ENCODE data around the gene SUFU.
"Not testable (repeated sequence)": the region's sequence is repeated elsewhere in the genome, so short reads cannot be mapped to it uniquely, and the experiment has no call there.

SUFU gene

DNA sequence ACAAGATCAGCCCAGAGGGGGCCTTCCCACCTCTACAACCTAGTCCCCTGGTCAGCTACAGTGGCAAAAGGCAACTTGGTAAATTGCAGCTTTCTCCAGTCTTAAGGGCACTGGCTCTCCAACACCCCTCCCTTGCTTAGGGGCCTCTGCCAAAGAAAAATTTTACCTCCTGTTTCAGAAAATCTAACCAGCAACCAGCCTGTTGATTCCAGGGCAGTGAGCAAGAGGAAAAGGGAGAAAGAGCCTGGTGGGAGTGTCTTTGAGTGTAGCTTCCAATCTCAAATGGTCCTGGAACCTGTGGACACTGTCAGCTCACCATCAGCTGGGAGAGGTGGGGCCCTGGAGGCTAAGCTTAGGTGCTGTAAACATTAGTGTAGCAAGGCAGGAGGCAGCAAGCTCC is 24.1 kb upstream of the SUFU start:
- in situ Hi-C loops (cut with MboI; ENCODE audit: low sequenced_read_pairs) = loop anchor here (25.0 kb wide), 1 partner anchor 242 kb away; the partner anchor contains the start of genes ELOVL3, GBF1 and PITX3

DNA sequence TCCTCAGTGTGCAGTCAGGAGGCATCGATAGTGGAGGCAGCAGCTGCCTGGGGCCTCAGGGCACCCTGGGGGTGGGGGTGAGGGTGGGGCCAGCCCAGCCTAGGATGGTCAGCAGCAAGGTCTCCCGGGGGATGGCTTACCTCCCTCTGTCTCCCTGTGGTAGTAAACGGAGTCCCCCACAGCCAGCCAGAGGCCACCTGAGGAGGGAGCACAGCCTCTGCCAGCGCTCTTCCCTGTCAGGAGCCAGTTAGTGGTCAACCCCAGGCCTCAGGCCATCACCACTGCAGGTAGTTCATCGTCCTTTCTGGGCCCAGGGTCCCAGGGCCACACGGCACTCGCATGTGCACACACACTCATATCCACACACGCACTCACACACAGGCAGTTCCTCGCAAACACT is 23.4 kb upstream of the SUFU start:
- in situ Hi-C loops (cut with MboI; ENCODE audit: low sequenced_read_pairs) = loop anchor here (25.0 kb wide), 1 partner anchor 243 kb away; the partner anchor contains the start of genes ELOVL3, GBF1 and PITX3

DNA sequence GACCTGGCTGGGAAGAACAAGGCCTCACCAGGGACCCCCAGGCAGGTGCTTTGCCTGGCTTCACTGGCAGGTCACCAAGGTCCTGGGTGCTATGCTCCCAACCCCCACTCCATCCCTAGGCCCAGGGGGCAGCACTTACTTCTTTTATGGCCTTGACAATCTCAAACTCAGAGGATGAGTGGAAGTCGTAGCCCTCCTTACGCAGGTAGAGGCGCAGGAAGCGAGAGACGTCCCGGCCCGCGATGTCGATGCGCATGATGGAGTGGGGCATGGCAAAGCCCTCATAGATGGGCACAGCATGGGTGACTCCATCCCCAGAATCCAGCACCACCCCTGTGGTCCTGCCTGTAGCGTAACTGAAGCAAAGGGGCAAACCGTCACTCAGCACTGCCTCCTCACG is 19.8 kb upstream of the SUFU start:
- in situ Hi-C loops (cut with MboI; ENCODE audit: low sequenced_read_pairs) = loop anchor here (25.0 kb wide), 1 partner anchor 247 kb away; the partner anchor contains the start of genes ELOVL3, GBF1 and PITX3

DNA sequence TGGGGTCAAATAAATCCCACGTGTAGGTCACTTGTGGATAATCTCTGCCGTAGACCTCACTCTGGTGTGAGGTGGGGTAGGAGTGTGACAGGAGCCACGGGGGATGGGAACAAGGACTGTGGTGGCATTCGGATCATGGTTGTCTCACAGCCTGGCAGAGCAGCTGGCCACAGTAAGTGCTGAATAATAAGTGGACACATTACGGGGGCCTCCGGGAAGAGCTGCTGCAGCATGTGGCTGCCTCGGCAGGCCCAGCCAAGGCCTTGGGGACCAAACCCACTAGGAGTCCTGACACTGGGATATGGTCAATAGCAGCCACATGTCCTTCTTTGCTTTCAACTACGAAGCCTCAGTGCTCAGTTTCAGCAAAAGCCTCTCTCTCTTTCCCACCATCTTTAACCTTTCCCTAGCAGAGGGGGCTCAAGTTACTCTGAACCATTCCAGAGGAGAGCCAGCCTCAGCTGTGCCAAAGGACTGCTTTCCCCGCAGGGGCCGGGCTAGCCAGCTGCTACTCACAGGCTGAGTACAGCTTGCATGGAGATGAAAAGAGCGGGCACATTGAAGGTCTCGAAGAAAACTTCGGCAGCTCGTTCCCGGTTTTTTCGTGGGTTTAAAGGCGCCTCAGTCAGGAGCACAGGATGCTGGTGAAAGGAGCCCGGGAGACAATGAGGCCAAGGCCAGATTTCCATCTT is 18.5 kb upstream of the SUFU start:
- in situ Hi-C loops (cut with MboI; ENCODE audit: low sequenced_read_pairs) = loop anchor here (25.0 kb wide), 1 partner anchor 248 kb away; the partner anchor contains the start of genes ELOVL3, GBF1 and PITX3

DNA sequence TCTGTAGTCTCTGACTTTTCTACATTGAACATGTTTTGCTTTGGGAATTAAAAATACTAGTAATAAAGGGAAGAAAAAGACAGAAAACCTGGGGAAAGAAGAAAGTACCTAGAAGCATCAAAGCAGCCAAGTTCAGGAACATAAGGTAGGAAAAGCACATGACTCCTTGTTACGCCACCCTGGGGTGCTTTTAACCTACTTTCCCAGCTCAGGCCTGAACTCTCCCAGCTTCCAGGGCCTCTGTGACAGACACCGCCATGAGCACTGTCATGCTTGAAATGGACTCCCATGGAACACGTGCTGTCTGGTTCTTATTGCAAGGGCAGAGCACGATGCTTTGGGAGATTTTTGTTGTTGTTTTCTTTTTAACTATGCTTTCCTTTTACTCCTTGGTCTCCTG is 12.6 kb upstream of the SUFU start:
- in situ Hi-C loops (cut with MboI; ENCODE audit: low sequenced_read_pairs) = loop anchor here (25.0 kb wide), 1 partner anchor 254 kb away; the partner anchor contains the start of genes ELOVL3, GBF1 and PITX3

DNA sequence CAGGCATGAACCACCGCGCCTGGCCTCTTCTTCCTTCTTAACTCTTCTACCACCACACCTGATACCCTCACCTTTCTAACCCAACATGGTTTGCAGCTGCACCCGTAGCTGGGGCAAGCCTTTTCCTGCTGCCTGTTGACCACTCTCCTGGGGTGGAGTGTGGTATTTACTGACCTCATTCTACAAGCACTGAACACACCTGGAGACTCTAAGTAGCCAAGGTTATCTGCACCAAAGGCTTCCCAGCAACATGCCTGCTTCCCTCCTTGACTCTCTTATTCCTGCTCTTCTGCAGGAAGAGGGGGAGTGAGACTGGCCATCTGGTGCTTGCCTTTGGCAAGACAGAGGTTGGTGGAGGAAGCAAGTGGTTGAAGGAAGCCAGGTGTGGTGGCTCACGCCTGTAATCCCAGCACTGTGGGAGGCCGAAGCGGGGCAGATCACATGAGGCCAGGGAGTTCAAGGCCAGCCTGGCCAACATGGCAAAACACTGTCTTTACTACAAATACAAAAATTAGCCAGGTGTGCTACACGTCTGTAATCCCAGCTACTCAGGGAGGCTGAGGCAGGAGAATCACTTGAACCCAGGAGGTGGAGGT is 11.3 kb upstream of the SUFU start:
- in situ Hi-C loops (cut with MboI; ENCODE audit: low sequenced_read_pairs) = loop anchor here (25.0 kb wide), 1 partner anchor 255 kb away; the partner anchor contains the start of genes ELOVL3, GBF1 and PITX3

DNA sequence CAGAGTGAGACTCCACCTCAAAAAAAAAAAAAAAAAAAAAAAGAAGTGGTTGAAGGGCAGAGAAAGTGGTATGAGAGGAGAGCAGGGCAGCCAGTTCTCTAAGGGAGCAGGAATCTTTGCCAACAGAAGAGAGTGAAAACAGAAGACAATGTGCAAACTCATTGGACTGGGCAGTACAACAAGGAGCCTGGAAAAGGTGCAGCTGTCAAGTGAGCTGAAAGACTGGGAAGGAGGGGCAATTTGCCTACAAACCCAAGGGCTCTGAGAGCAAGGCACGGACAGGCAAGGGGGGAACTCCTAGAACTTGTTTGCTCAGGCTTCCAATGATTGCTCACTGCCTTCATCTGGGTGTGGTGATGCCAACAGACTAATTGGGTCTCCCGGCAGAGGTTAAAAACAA is 10.8 kb upstream of the SUFU start:
- in situ Hi-C loops (cut with MboI; ENCODE audit: low sequenced_read_pairs) = loop anchor here (25.0 kb wide), 1 partner anchor 256 kb away; the partner anchor contains the start of genes ELOVL3, GBF1 and PITX3

DNA sequence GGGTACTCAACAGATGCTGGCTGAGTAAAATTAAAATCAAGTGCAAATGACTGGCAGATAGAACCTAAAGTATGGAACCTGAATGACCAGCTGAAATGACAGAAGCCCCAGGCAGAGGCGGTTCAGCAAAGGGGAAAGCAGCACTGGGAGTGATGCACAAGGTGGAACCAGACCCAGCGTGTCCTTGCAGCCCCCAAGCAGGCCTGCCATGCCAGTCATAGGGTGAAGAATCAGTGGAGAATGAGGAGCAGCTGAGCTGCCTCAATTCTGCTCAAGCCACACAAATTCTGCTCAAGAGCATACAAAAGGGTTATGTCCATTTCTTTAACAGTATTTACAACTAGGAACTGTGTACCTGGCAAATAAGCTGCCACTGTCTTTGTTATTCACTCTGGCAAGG is 10.0 kb upstream of the SUFU start:
- in situ Hi-C loops (cut with MboI; ENCODE audit: low sequenced_read_pairs) = loop anchor here (25.0 kb wide), 1 partner anchor 256 kb away; the partner anchor contains the start of genes ELOVL3, GBF1 and PITX3

DNA sequence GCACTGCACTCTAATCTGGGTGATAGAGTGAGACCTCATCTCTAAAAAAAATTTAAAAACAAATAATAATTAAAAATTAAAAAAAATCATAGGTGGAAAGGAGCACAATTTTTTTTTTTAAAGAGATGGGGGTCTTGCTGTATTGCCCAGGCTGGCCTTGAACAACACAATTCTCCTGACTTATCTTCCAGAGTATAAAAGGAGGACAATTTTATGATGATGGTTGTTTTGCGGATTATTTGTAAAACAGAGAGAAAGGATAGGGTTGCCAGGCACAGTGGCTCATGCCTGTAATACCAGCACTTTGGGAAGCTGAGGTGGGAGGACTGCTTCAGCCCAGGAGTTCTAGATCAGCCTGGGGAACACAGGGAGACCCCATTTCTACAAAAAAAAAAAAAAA is 6.2 kb upstream of the SUFU start:
- in situ Hi-C loops (cut with MboI; ENCODE audit: low sequenced_read_pairs) = loop anchor here (25.0 kb wide), 1 partner anchor 260 kb away; the partner anchor contains the start of genes ELOVL3, GBF1 and PITX3

DNA sequence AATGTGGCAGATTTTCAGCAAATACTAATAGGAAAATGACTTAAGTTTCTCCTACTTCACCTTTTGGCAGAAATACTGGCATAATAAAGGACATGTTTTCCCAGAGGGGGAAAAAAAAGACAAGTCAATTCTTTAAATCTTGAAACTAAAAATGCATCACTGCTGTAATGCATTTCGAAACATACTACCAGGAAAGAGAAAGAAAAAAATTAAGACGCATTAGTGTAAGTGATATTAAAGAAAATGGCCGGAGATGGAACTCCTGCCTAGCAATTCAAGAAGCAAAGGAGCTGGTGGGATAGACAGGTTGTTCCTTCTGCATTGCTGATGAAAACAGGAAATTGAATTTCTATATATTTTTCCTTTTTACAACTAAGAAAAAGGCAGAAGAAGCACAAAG is 4.4 kb upstream of the SUFU start:
- in situ Hi-C loops (cut with MboI; ENCODE audit: low sequenced_read_pairs) = loop anchor here (25.0 kb wide), 1 partner anchor 262 kb away; the partner anchor contains the start of genes ELOVL3, GBF1 and PITX3

DNA sequence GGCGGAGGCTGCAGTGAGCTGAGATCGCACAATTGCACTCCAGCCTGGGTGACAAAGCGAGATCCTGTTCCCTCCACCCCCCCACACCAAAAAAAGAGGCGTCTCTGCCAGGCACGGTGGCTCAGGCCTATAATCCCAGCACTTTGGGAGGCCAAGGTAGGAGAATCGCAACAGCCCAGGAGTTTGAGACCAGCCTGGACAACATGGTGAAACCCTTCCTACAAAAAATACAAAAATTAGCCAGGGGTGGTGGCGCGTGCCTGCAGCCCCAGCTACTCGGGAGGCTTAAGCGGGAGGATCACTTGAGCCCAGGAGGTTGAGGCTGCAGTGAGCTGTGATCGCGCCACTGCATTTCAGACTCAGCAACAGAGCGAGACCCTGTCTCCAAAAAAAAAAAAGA is 3.1 kb upstream of the SUFU start:
- in situ Hi-C loops (cut with MboI; ENCODE audit: low sequenced_read_pairs) = not testable (repeated sequence)

DNA sequence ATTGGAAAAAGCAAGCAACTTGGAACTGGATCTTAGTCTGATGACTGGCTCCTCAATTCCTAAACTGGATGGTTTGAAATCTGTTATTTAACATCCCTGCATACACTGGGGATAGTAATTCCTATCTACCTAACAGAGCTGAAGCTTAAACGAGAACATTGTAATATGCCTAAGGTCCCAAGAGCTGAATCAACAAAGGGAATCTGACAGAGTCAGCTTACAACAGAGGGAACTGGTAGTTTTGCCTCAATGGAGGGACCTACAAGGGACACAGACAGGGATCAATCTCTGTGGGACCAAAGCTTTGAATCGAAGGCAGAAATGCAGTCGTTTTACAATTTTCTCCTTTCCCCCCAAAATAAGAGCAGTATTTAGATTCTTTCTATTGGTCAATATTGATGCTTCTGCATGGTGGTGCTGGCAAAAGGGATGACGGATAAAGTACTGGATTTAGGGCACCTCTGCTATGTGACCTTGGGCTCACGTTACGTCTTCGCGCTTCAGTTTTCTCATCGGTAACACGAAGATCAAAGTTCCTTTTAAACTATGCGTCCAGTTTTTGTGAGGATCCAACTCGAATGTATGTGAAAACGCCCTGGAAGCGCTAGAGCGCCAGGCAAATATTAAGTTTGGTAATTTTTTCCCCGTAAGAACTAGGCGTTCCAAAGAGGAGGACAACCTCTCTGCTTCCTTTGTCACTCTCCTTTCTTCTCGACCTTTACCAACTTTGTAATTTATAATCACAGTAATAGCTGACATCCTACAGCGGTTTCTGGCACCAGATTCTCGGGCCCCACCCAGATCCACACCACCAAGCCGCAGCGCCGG is 2.4 kb upstream of the SUFU start:
- in situ Hi-C loops (cut with MboI; ENCODE audit: low sequenced_read_pairs) = no loop called here

DNA sequence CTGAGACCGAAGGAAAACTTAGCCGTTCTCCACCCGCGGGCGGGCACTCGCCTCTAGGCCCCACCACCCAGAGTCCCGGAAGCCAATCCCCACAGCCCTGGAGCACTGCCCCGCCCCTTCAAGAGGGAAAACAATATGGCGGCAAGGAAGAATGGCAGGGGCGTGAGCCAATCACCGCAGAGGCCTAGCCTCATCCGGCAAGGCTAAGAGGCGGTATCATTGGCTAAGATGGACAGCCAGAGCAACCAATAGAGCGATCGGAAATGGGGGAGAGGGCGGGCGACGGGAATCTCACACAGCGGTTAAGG is 1.8 kb upstream of the SUFU start:
- in situ Hi-C loops (cut with MboI; ENCODE audit: low sequenced_read_pairs) = no loop called here

DNA sequence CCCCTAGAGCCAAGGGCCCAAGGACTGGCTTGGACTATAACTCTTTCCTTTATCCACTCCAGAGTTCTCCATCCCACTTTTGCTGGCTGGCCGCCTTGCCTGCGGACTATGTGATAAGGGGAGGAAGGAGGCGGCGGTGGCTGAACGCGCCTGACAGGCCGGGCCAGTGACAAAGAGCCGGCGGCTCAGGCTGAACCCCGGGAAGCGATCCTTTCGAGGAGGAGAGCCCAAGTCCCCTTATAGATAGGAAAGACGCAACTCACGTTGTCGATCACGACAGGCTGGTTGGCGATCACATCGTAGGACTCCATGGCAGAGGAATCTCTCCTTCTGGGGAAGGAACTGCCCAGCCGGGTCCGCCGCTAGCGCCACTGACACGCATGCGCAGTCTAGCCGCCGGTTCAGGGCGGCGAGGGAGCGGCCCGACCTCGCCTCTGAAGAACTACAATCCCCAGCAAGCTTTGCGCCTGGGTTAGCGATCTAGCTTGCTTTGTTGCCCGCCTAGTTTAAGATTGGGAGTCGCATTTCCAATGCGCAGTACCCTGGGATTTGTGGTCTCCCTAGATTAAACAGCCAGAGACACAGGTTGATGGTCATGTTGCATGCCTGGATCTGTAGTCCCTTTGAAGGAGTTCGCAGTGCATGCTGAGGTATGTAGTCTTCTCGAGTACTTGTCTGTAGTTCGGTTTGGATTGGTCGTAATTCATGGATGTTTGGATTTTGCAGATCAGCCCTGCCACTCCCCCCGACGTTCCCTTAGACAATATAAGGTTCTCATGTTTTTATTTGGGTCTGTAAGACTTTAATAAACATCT is 1.2 kb upstream of the SUFU start, which contains the start of gene ACTR1A:
TSS of gene ACTR1A (minus strand) at position 376 of the 815 bp plus-strand sequence. CDS start at position 311, 65 bp downstream.
- in situ Hi-C loops (cut with MboI; ENCODE audit: low sequenced_read_pairs) = no loop called here

DNA sequence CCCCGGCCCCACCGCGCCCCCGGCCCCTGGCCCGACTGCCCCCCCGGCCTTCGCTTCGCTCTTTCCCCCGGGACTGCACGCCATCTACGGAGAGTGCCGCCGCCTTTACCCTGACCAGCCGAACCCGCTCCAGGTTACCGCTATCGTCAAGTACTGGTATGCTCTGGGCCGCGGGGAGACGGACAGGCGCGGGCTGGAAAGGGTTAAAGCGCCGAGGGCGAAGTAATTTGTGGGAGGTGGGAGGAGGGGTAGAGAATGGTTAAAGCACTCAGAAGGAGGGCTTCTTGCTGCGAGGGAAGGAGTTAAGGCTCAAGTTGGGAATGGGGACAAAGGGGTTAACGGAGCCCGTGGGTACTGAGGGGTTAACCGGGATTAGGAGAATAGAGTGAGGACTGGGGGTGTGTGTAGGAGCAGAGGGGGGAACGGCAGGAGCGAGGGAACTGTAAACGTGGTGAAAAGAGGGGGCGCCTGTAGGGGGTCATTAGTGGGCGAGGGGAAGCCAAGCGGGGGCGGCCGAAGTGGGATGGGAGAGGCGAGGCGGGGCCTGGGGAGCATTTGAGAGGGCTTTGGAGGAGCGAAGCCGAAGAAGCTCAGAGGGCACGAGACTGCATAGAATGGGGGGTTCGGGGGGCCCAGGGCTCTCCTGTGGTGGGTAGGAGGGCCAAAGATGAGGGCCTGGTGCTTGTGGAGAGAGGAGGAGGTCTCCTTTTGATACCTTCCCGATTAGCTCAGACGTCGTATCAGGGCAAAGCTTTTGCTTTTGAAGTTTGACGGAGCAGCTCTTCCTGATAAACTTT is 605 bp downstream of the SUFU start:
- in situ Hi-C loops (cut with MboI; ENCODE audit: low sequenced_read_pairs) = no loop called here

DNA sequence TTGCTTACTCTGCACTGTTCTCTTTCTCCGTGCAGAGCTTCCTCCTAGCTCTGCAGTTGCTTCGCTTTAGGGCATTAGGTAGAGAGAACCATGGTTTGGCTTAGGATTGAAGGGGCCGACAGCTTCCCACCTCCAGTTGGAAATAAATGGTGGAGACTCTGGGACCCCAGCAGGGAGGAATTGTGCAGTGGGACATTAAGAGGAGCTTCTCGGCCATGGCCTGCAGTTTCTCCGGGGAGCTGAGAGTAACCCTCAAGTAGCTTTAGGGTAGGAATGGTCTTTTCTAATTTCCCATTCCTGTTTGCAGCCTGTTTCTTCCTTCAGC is 1.2 kb downstream of the SUFU start:
- in situ Hi-C loops (cut with MboI; ENCODE audit: low sequenced_read_pairs) = loop anchor here (5.0 kb wide), 1 partner anchor 87 kb away; no protein-coding TSS in a partner anchor

DNA sequence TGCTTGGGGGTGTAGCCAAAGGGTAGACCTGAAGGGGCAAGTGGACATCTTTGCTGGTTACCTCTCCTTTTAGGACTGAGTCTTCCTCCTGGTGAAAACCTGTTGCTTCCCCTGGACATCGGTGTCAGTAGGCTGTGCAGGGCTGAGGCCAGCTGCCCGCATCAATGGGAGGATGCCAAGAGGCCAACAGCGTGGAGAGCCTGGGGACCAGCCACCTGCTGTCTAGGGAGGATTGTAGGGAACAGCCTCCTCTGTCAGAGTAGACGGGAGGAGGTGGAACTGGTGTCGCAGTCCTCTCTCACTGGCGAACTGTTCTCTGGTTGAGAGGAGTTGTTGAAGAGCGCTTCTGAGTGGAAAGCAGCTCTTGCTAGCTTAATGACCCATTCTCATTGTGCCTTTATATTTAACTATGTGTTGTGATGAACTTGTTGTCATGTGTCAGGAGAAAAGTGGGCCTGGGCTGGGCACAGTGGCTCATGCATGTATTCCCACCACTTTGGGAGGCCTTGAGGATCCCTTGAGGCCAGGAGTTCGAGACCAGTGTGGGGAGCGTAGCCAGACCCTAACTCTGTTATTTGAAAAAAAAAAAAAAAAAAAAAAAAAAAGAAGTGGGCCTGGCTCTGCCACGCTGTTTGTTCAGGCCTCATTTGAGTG is 1.8 kb downstream of the SUFU start:
- in situ Hi-C loops (cut with MboI; ENCODE audit: low sequenced_read_pairs) = loop anchor here (5.0 kb wide), 1 partner anchor 87 kb away; no protein-coding TSS in a partner anchor

DNA sequence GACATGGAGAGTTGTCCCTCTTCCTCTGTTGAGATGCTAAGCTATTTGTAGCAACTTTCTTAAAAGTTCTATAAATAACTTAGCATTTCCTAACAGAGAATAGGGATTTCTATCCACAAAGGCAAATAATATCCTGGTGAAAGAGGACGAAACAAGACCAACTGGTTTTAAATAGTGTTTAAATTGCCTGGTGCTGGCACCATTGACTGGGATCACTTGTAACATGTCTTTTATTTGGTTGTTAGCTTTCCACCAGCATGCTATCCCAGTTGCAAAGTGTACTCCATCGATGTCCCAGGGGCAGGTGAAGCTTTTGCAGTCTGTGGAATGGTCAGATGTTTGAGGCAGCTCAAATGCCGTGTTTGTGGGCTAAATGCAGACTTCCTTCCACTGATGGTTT is 3.7 kb downstream of the SUFU start:
- in situ Hi-C loops (cut with MboI; ENCODE audit: low sequenced_read_pairs) = loop anchor here (5.0 kb wide), 1 partner anchor 85 kb away; no protein-coding TSS in a partner anchor

DNA sequence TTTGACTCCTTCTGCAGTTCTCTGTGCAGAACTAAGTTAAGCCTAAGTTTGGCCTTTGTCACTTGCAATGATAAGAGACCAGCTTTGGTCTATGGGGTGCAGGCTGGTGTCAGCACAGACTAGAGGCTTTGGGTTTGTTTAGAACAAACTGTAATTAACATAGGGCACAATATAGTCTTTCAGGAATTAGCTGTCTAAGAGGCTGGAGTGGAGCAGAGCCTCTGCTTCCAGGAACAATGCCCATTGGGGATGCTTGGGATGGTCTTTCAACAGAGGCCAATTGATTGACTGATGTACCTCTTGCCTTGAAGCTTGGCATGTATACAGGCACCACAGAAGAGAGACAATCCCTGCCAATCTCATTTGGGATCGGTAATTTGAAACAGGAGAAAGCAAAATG is 4.7 kb downstream of the SUFU start:
- in situ Hi-C loops (cut with MboI; ENCODE audit: low sequenced_read_pairs) = loop anchor here (5.0 kb wide), 1 partner anchor 84 kb away; no protein-coding TSS in a partner anchor
